UCSD-AML1 (cell line): ENCODE measurements around the gene SPATA24.
"Not testable (repeated sequence)": the region's sequence is repeated elsewhere in the genome, so short reads cannot be mapped to it uniquely, and the experiment has no call there.

Source experiments
- DNase-seq: peaks from one replicate; lab custom pipeline; 2025; ENCODE audit not compliant: unreplicated experiment; lab: John Stamatoyannopoulos, UW

SPATA24 gene

GRCh38 chr5:139383993-139384590 is 19.8 kb downstream of the SPATA24 start:
- DNase-seq, result no peak

- DNase-seq, result no peak
Measured at GRCh38 chr5:139383275-139383992, 20.5 kb downstream of the SPATA24 start, which contains the start of gene SLC23A1. Gene SLC23A1, minus strand, starts transcription at chr5:139383297. Its CDS starts 44 bp downstream, at chr5:139383253.

- DNase-seq, result no peak
Measured at GRCh38 chr5:139382807-139383206, 21.1 kb downstream of the SPATA24 start.

DNA sequence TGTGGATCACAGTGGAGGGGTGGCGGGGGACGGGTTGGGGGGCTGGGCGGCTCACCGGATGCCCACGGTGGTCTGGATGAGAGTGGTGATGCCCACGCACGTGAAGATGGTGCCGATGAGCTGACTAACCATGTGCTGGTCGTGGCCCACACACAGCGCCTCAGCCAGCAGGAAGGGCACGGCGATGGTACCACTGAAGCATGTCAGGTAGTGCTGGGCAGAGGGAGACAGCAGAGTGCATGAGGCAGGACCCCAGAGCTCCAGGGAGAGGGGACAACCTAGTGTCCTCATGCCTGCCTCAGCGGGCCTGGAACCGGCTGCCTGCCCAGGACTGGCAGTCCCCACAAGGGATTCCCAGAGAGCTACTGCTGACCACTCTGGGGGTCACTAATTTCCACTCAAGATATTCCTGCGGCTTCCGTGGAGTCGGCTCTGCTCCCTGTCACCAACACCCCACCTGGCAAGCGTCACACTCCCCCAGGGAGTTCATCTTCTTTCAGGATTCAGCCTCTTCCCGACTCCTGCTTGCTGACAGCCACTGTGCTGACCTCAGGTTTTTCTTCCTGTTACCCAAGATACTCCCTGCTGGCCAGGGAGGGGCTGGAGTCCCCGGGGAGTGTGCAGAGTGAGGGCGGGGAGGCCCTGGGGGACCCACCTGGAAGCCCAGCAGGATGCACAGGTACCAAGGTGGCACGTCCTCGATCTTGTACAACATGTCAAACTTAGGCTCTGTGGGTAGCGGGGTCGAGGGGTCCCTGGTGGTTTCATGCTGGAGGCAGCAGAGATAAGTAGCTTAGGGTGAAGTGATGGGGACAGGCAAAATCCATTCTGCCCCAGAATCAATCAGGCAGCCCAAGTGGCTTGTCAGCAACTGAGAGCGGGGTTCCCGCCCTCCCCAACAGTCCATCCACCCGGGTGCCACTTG is 21.8 kb downstream of the SPATA24 start:
- DNase-seq, result no peak

DNA sequence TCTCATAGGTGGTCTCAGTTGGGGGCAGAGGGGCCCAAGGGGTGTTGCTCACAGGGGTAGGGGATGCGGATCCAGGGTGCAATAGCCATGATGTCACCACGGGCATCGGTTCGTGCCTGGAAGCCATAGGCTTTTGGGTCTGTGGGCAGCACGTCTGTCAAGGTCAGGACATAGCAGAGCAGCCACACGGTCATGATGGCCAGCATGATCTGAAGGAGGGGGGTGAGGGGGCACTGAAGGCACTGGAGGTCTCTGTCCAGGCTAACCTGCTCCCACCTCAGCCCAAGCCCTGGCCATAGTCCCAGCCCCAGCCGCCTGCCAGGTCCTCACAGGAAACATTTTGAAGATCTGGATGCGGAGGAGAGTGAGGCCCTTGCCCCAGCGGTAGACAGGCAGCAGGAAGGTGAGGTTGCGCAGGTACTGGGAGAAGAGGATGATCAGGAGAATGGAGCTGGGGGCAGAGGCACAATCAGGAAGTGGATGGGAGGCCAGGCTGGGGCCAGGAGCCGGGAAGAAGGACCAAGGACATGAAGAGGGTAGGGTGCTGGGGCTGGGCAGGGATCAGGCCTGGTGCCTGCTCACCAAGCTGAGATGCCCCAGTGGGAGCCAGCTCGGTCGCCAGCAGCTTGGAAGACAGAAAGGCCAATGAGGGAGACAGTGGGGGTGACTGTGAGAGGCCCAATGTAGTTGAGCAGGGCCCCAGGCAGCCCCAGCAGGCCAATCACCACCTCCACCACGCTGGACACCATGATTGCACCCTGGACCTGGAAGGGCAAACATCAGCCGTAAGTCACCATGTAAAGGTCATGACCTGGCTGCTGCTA is 24.1 kb downstream of the SPATA24 start:
- DNase-seq, result no peak

GRCh38 chr5:139378941-139379361 is 24.9 kb downstream of the SPATA24 start:
- DNase-seq, result no peak

- DNase-seq, result no peak
Measured at GRCh38 chr5:139378101-139378825, 25.6 kb downstream of the SPATA24 start.

- no peak for DNase-seq
Measured at GRCh38 chr5:139377226-139377625, 26.7 kb downstream of the SPATA24 start.

- no peak for DNase-seq
Measured at GRCh38 chr5:139376364-139376763, 27.5 kb downstream of the SPATA24 start.

DNA sequence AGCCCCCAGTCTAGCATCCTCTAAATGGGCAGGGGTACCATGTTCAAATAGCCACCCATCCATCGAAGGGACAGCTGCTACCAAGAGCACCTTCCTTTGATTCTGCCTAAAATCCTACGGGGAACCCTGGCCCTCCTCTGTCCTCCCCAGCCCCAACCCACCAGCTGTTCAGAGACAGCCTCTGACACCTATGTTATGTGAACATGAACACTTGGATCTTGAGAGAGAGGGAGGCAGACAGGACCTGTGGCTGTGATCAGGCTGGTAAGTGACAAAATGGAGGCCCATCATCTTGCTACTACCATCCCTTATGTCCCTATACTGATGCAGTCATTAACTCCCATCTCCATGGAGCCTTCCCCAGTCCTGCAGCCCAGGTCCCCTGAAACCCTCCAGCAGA is 29.0 kb downstream of the SPATA24 start:
- no peak for DNase-seq

DNA sequence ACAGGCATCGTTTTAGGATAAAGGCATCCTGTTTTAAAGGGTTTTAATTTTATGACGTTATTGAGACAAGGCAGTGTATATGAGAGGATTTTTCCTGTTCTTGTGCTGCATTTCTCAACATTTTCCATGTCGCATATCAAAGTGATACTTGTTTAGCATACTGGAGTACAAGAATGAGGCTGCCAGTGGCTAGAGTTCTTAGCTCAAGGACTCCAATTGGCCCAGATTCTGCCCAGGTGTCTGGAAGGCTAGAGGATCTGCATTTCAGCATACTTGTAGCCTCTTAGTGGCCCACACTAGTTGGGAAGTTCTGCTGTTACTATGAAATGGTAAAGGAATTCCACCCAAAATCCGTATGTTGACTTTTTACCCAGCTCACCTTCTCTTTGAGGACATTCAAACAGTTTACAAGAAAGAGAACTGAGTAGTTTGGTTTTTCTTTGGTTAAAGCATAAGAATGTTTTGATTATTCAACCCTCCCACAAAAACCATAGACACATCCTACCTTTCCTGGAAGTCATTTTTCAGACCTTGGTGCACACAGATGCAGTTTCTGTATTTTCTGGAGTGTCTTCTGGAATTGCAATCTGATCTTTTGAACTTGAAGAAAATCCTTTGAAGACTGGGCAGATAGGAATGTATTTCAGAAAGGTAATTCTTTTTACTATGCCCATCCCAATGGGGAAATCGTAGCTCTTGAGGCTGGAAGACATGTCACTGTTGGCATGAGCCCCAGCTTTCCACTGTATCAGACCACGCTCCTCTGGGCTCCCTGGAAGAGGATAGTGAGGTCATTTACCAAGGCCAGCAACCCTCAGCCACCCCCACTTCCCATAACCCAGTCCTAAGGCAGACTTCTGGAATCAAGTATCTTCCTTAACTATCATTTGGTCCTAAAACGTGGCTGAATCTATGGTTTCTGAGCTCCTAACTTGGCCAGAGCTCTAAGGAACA is 32.1 kb downstream of the SPATA24 start:
- DNase-seq, result no peak

DNA sequence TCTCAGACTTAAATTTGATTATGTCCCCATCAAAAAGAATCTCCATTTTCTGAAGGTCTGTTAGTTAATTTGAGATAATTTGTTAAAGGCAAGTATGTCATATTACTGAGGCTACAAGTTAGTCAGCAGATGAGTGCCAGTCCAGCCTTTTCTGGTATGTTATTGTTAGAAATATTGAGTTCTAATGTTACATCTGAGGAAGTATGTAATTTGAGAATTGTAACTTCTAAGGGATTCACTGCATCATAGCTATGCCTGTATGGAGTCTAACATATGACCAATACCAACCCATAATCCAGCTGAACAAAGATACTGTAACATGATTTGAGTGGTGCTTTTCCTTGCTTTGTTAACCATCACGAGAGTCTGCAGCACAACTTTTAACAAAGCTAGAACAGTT is 34.7 kb downstream of the SPATA24 start:
- no peak for DNase-seq

GRCh38 chr5:139368613-139369012 is 35.3 kb downstream of the SPATA24 start:
- no peak for DNase-seq

- DNase-seq, result no peak
Measured at GRCh38 chr5:139364466-139364865, 39.4 kb downstream of the SPATA24 start.

DNA sequence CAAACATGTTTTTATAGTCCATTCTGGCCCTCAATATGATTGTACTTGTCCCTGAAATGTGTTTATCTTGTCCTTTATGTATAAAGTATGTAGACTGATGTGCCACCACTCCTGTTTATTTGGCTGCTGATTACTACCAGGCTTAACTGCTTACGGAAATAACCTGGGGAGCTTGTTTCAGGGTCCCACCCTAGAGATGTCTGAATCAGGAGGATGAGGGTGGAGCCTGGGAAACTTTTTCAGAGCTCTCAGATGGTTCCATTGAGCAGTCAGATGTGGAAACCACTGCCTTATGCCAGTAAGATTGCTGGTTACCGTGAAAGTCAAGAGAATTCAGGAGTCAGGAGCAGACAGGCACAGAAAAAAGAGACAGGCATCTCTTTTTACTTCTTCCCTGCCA is 40.0 kb downstream of the SPATA24 start:
- DNase-seq, result no peak

DNA sequence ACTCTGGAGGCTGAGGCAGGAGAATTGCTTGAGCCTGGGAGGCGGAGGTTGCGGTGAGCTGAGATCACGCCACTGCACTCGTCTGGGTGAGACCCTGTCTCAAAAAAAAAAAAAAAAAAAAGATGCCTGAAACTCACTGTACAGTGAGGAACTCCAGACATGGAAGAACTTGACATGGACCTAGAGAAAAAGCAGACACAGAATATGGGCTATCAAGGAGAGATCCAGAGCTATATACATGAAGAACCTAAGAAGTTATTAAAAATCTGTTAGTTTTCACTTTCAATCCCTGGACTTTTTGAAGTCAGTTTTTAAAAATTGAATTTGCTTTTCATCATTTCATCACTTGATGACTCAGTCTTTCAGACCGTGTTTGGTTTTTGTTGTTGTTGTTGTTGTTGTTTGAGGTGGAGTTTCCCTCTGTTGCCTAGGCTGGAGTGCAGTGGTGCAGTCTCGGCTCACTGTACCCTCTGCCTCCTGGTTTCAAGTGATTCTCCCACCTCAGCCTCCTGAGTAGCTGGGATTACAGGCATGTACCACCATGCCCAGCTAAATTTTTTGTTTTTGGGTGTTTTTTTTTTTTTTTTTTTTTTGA is 42.0 kb downstream of the SPATA24 start:
- DNase-seq, result no peak

DNA sequence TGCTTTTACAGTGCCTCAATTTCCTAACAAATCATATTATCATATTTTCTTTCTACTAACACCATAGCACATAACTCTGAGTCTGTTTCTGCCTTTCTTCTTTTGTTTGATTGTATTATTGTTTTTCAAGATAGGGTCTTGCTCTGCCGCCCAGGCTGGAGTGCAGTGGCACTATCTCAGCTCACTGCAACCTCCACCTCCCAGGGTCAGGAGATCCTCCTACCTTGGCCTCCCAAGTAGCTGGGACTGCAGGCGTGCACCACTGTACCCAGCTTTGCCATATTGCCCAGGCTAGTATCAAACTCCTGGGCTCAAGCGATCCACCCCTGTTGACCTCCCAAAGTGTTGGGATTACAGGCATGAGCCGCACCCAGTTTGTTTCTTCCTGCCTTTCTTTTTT is 43.5 kb downstream of the SPATA24 start:
- DNase-seq, result no peak

GRCh38 chr5:139358064-139358463 is 45.8 kb downstream of the SPATA24 start:
- no peak for DNase-seq

DNA sequence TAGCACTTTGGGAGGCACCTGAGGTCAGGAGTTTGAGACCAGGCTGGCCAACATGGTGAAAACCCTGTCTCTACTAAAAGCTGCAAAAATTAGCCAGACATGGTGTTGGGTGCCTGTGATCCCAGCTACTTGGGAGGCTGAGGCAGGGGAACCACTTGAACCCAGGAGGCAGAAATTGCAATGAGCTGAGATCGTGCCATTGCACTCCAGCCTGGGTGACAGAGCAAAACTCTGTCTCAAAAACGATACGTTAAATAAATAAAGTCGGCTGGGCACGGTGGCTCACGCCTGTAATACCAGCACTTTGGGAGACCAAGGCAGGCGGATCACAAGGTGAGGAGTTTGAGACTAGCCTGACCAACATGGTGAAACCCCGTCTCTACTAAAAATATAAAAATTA is 48.0 kb downstream of the SPATA24 start:
- DNase-seq, result not testable (repeated sequence)
